ENCODE measurements around the gene TECTA.
"Not testable (repeated sequence)": the region's sequence is repeated elsewhere in the genome, so short reads cannot be mapped to it uniquely, and the experiment has no call there.

TECTA gene

GRCh38 chr11:121226415-121227263 lies 125.6 kb downstream of the TECTA start:
- no peak for DNase-seq (ENCODE audit: low read depth in 1 of 2, low spot score in 1 of 2)

- DNase-seq (ENCODE audit: low read depth in 1 of 2, low spot score in 1 of 2): no peak
These were observed 127.8 kb downstream of the TECTA start for GRCh38 chr11:121228851-121229250.

GRCh38 chr11:121229495-121230215 lies 128.6 kb downstream of the TECTA start:
- DNase-seq (ENCODE audit: low read depth in 1 of 2, low spot score in 1 of 2): no peak

GRCh38 chr11:121231576-121232278 lies 130.7 kb downstream of the TECTA start:
- DNase-seq (ENCODE audit: low read depth in 1 of 2, low spot score in 1 of 2): no peak

- no peak for DNase-seq (ENCODE audit: low read depth in 1 of 2, low spot score in 1 of 2)
These were observed 134.0 kb downstream of the TECTA start for GRCh38 chr11:121235057-121235456.

- DNase-seq (ENCODE audit: low read depth in 1 of 2, low spot score in 1 of 2): no peak
These were observed 135.3 kb downstream of the TECTA start for GRCh38 chr11:121236115-121237001.

- DNase-seq (ENCODE audit: low read depth in 1 of 2, low spot score in 1 of 2): not testable (repeated sequence)
These were observed 136.2 kb downstream of the TECTA start for GRCh38 chr11:121237247-121237646.

GRCh38 chr11:121237686-121238658 lies 136.9 kb downstream of the TECTA start:
- DNase-seq (ENCODE audit: low read depth in 1 of 2, low spot score in 1 of 2): no peak

GRCh38 chr11:121238956-121239355 lies 137.9 kb downstream of the TECTA start:
- no peak for DNase-seq (ENCODE audit: low read depth in 1 of 2, low spot score in 1 of 2)

GRCh38 chr11:121240001-121240400 lies 139.0 kb downstream of the TECTA start:
- DNase-seq (ENCODE audit: low read depth in 1 of 2, low spot score in 1 of 2): not testable (repeated sequence)

GRCh38 chr11:121240650-121241303 lies 139.7 kb downstream of the TECTA start:
- no peak for DNase-seq (ENCODE audit: low read depth in 1 of 2, low spot score in 1 of 2)

Data from activated CD4-positive, alpha-beta T cell treated with anti-CD3 and anti-CD28 coated beads, Interleukin-2, amount 50 U/mL, for 24 hours (primary cell).